ENCODE data around the gene REL.

Gene REL

GRCh38 chr2:60834270-60834717 is 47.1 kb upstream of the REL start:
- ATAC-seq = no peak
- TF ChIP-seq CREB5 (CRISPR knock-in tag; IDR thresholded peaks at IDR 0.05; ENCODE audit: low read depth) = no peak
- no peak for TF ChIP-seq ZNF565 (CRISPR knock-in tag; conservative IDR thresholded peaks at IDR 0.05; ENCODE audit: low read depth)
- no peak for TF ChIP-seq SNAI2 (CRISPR knock-in tag; IDR thresholded peaks at IDR 0.05)
- TF ChIP-seq ZC3H10 (CRISPR knock-in tag; IDR thresholded peaks at IDR 0.05) = no peak
- no peak for TF ChIP-seq ESRRG (CRISPR knock-in tag; IDR thresholded peaks at IDR 0.05)
- no peak for TF ChIP-seq TSHZ2 (CRISPR knock-in tag; IDR thresholded peaks at IDR 0.05)
- TF ChIP-seq ISL1 (CRISPR knock-in tag; IDR thresholded peaks at IDR 0.05) = no peak
- TF ChIP-seq TOX (CRISPR knock-in tag; IDR thresholded peaks at IDR 0.05; ENCODE audit: borderline replicate concordance) = no peak
- TF ChIP-seq CSDC2 (CRISPR knock-in tag; IDR thresholded peaks at IDR 0.05) = no peak
- no peak for TF ChIP-seq ZFP3 (CRISPR knock-in tag; IDR thresholded peaks at IDR 0.05)
- TF ChIP-seq ARNTL (CRISPR knock-in tag; IDR thresholded peaks at IDR 0.05; ENCODE audit: borderline replicate concordance, low read depth) = no peak

GRCh38 chr2:60836491-60836890 is 44.9 kb upstream of the REL start:
- no peak for TF ChIP-seq ESRRG (CRISPR knock-in tag; IDR thresholded peaks at IDR 0.05)
- TF ChIP-seq CREB5 (CRISPR knock-in tag; IDR thresholded peaks at IDR 0.05; ENCODE audit: low read depth) = no peak
- TF ChIP-seq ZFP3 (CRISPR knock-in tag; IDR thresholded peaks at IDR 0.05) = no peak
- TF ChIP-seq PPARA (CRISPR knock-in tag; IDR thresholded peaks at IDR 0.05; ENCODE audit: borderline replicate concordance) = no peak
- no peak for TF ChIP-seq BACH2 (CRISPR knock-in tag; IDR thresholded peaks at IDR 0.05; ENCODE audit: borderline replicate concordance)
- no peak for TF ChIP-seq CSRNP3 (CRISPR knock-in tag; IDR thresholded peaks at IDR 0.05)
- TF ChIP-seq OSR1 (CRISPR knock-in tag; IDR thresholded peaks at IDR 0.05) = no peak
- no peak for TF ChIP-seq SNAI2 (CRISPR knock-in tag; IDR thresholded peaks at IDR 0.05)
- TF ChIP-seq ZNF70 (CRISPR knock-in tag; IDR thresholded peaks at IDR 0.05) = no peak
- TF ChIP-seq TSHZ2 (CRISPR knock-in tag; IDR thresholded peaks at IDR 0.05) = no peak
- TF ChIP-seq ZNF565 (CRISPR knock-in tag; conservative IDR thresholded peaks at IDR 0.05; ENCODE audit: low read depth) = no peak
- TF ChIP-seq PATZ1 (CRISPR knock-in tag; IDR thresholded peaks at IDR 0.05; ENCODE audit: borderline replicate concordance) = no peak
- no peak for TF ChIP-seq ZNF8 (CRISPR knock-in tag; IDR thresholded peaks at IDR 0.05)
- no peak for TF ChIP-seq ZC3H10 (CRISPR knock-in tag; IDR thresholded peaks at IDR 0.05)
- no peak for TF ChIP-seq ISL1 (CRISPR knock-in tag; IDR thresholded peaks at IDR 0.05)
- no peak for TF ChIP-seq POU6F1 (CRISPR knock-in tag; IDR thresholded peaks at IDR 0.05; ENCODE audit: borderline replicate concordance, low read depth)
- ATAC-seq = no peak

All from SK-N-SH treated with all-trans-retinoic acid at 6 μM for 48 hours (cell line).